Measurements from ENCODE around the gene KIF25. TPM values are rescaled to one million over a fixed set of nuclear protein-coding genes. Genes with fewer than 3 reads are reported as not detected.
A peak's percentile ranks its signal among the peaks of the same experiment; 100 is the strongest.
"Not testable (repeated sequence)": the region's sequence is repeated elsewhere in the genome, so short reads cannot be mapped to it uniquely, and the experiment has no call there.

The KIF25 gene
- total and polyA plus RNA-seq, 5 donors from 2014 or later, result not detected

GRCh38 chr6:168075787-168076202 is 78.3 kb downstream of the KIF25 start:
- H3K36me3 ChIP-seq (ENCODE audit: control insufficient read depth, insufficient read depth, low read length), result no peaks in the 10 kb centered on the region
- H3K9me3 ChIP-seq (ENCODE audit: control insufficient read depth in 2 of 2, low read length in 2 of 2), result peaks cover 0 to 2% of the 10 kb centered on the region in 2 experiments
- Mint-ChIP-seq H3K27me3 (no peaks in the 10 kb centered on the region), H3K9me3 (peaks cover 0 to 7% (median 0%) of the 10 kb centered on the region in 7 donors), H3K36me3 (no peaks in the 10 kb centered on the region), H3K27ac (no peak overlapping the region), H3K4me3 (no peak overlapping the region), H3K4me1 (no peaks in the 10 kb centered on the region)
- no peak overlapping the region for H3K4me3 ChIP-seq (ENCODE audit: low read depth, low read length)
- H3K27me3 ChIP-seq (ENCODE audit: control insufficient read depth, insufficient read depth, low read length), result no peaks in the 10 kb centered on the region
- DNase-seq, result no peak
- no peak for ATAC-seq (ENCODE audit: low read depth in 2 of 2)
- H3K27ac ChIP-seq (ENCODE audit: insufficient read depth, low read length, poor library complexity, severe bottlenecking), result no peak overlapping the region
- H3K4me1 ChIP-seq (ENCODE audit: control insufficient read depth, insufficient read depth, low read length, poor library complexity, severe bottlenecking), result no peaks in the 10 kb centered on the region

- H3K27me3 ChIP-seq (ENCODE audit: control insufficient read depth, insufficient read depth, low read length); H3K4me1 ChIP-seq (ENCODE audit: control insufficient read depth, insufficient read depth, low read length, poor library complexity, severe bottlenecking); H3K36me3 Mint-ChIP-seq; H3K36me3 ChIP-seq (ENCODE audit: control insufficient read depth, insufficient read depth, low read length); H3K4me3 ChIP-seq (ENCODE audit: low read depth, low read length); H3K4me1 Mint-ChIP-seq; ATAC-seq (ENCODE audit: low read depth in 2 of 2); DNase-seq; H3K27me3 Mint-ChIP-seq; H3K27ac Mint-ChIP-seq; H3K4me3 Mint-ChIP-seq; H3K9me3 ChIP-seq (ENCODE audit: control insufficient read depth in 2 of 2, low read length in 2 of 2); H3K9me3 Mint-ChIP-seq; H3K27ac ChIP-seq (ENCODE audit: insufficient read depth, low read length, poor library complexity, severe bottlenecking): not testable (repeated sequence)
These were observed 79.9 kb downstream of the KIF25 start for GRCh38 chr6:168077401-168077800.

GRCh38 chr6:168078175-168078942 is 80.9 kb downstream of the KIF25 start:
- H3K27me3 Mint-ChIP-seq, result no peaks in the 10 kb centered on the region
- H3K4me1 Mint-ChIP-seq, result no peaks in the 10 kb centered on the region
- Histone ChIP-seq H3K27ac (ENCODE audit: insufficient read depth, low read length, poor library complexity, severe bottlenecking) (no peak overlapping the region), H3K4me3 (ENCODE audit: low read depth, low read length) (no peak overlapping the region), H3K27me3 (ENCODE audit: control insufficient read depth, insufficient read depth, low read length) (no peaks in the 10 kb centered on the region), H3K36me3 (ENCODE audit: control insufficient read depth, insufficient read depth, low read length) (no peaks in the 10 kb centered on the region), H3K9me3 (ENCODE audit: control insufficient read depth in 2 of 2, low read length in 2 of 2) (peaks cover 0 to 2% of the 10 kb centered on the region in 2 experiments), H3K4me1 (ENCODE audit: control insufficient read depth, insufficient read depth, low read length, poor library complexity, severe bottlenecking) (no peaks in the 10 kb centered on the region)
- DNase-seq (no peak), ATAC-seq (ENCODE audit: low read depth in 2 of 2) (no peak)
- H3K36me3 Mint-ChIP-seq, result no peaks in the 10 kb centered on the region
- H3K27ac Mint-ChIP-seq, result no peak overlapping the region
- H3K9me3 Mint-ChIP-seq, result peaks cover 0 to 7% (median 0%) of the 10 kb centered on the region in 7 donors
- no peak overlapping the region for H3K4me3 Mint-ChIP-seq

- Mint-ChIP-seq H3K4me1 (no peaks in the 10 kb centered on the region), H3K36me3 (no peaks in the 10 kb centered on the region), H3K27ac (no peak within 1 kb of the TSS), H3K4me3 (no peak within 1 kb of the TSS), H3K9me3 (peaks cover 0 to 7% (median 0%) of the 10 kb centered on the region in 7 donors), H3K27me3 (no peaks in the 10 kb centered on the region)
- DNase-seq (no peak), ATAC-seq (ENCODE audit: low read depth in 2 of 2) (peak in 1 of 2 donors; percentile 8)
- H3K27ac ChIP-seq (ENCODE audit: insufficient read depth, low read length, poor library complexity, severe bottlenecking), result no peak within 1 kb of the TSS
- peaks cover 0 to 2% of the 10 kb centered on the region in 2 experiments for H3K9me3 ChIP-seq (ENCODE audit: control insufficient read depth in 2 of 2, low read length in 2 of 2)
- H3K4me3 ChIP-seq (ENCODE audit: low read depth, low read length), result no peak within 1 kb of the TSS
- H3K27me3 ChIP-seq (ENCODE audit: control insufficient read depth, insufficient read depth, low read length), result no peaks in the 10 kb centered on the region
- no peaks in the 10 kb centered on the region for H3K36me3 ChIP-seq (ENCODE audit: control insufficient read depth, insufficient read depth, low read length)
- no peaks in the 10 kb centered on the region for H3K4me1 ChIP-seq (ENCODE audit: control insufficient read depth, insufficient read depth, low read length, poor library complexity, severe bottlenecking)
These were observed 81.5 kb downstream of the KIF25 start, which contains the start of gene FRMD1 for GRCh38 chr6:168078943-168079405. Gene FRMD1 (minus strand): TSS chr6:168079212. CDS start chr6:168079094, 118 bp downstream.

- ATAC-seq (ENCODE audit: low read depth in 2 of 2), result no peak
- no peaks in the 10 kb centered on the region for H3K36me3 Mint-ChIP-seq
- DNase-seq, result no peak
- no peaks in the 10 kb centered on the region for H3K27me3 ChIP-seq (ENCODE audit: control insufficient read depth, insufficient read depth, low read length)
- no peaks in the 10 kb centered on the region for H3K9me3 ChIP-seq (ENCODE audit: control insufficient read depth in 2 of 2, low read length in 2 of 2)
- H3K9me3 Mint-ChIP-seq, result peaks cover 0 to 7% (median 0%) of the 10 kb centered on the region in 7 donors
- H3K4me3 Mint-ChIP-seq, result no peak overlapping the region
- H3K36me3 ChIP-seq (ENCODE audit: control insufficient read depth, insufficient read depth, low read length), result no peaks in the 10 kb centered on the region
- H3K27me3 Mint-ChIP-seq, result no peaks in the 10 kb centered on the region
- no peaks in the 10 kb centered on the region for H3K4me1 Mint-ChIP-seq
- no peaks in the 10 kb centered on the region for H3K4me1 ChIP-seq (ENCODE audit: control insufficient read depth, insufficient read depth, low read length, poor library complexity, severe bottlenecking)
- H3K4me3 ChIP-seq (ENCODE audit: low read depth, low read length), result no peak overlapping the region
- no peak overlapping the region for H3K27ac ChIP-seq (ENCODE audit: insufficient read depth, low read length, poor library complexity, severe bottlenecking)
- H3K27ac Mint-ChIP-seq, result no peak overlapping the region
These were observed 83.1 kb downstream of the KIF25 start for GRCh38 chr6:168080393-168081077.

- H3K27me3 ChIP-seq (ENCODE audit: control insufficient read depth, insufficient read depth, low read length), result no peaks in the 10 kb centered on the region
- no peak overlapping the region for H3K4me3 ChIP-seq (ENCODE audit: low read depth, low read length)
- no peaks in the 10 kb centered on the region for H3K36me3 Mint-ChIP-seq
- no peaks in the 10 kb centered on the region for H3K4me1 ChIP-seq (ENCODE audit: control insufficient read depth, insufficient read depth, low read length, poor library complexity, severe bottlenecking)
- no peak overlapping the region for H3K27ac Mint-ChIP-seq
- no peaks in the 10 kb centered on the region for H3K27me3 Mint-ChIP-seq
- no peaks in the 10 kb centered on the region for H3K4me1 Mint-ChIP-seq
- H3K27ac ChIP-seq (ENCODE audit: insufficient read depth, low read length, poor library complexity, severe bottlenecking), result no peak overlapping the region
- ATAC-seq (ENCODE audit: low read depth in 2 of 2) (no peak), DNase-seq (no peak)
- H3K36me3 ChIP-seq (ENCODE audit: control insufficient read depth, insufficient read depth, low read length), result no peaks in the 10 kb centered on the region
- H3K4me3 Mint-ChIP-seq, result no peak overlapping the region
- peaks cover 0 to 3% (median 0%) of the 10 kb centered on the region in 7 donors for H3K9me3 Mint-ChIP-seq
- H3K9me3 ChIP-seq (ENCODE audit: control insufficient read depth in 2 of 2, low read length in 2 of 2), result no peaks in the 10 kb centered on the region
These were observed 84.5 kb downstream of the KIF25 start for GRCh38 chr6:168081858-168082546.

GRCh38 chr6:168082860-168083513 is 85.5 kb downstream of the KIF25 start:
- ATAC-seq (ENCODE audit: low read depth in 2 of 2) (no peak), DNase-seq (no peak)
- Mint-ChIP-seq H3K27ac (no peak overlapping the region), H3K9me3 (peaks cover 0 to 3% (median 0%) of the 10 kb centered on the region in 7 donors), H3K36me3 (no peaks in the 10 kb centered on the region), H3K27me3 (no peaks in the 10 kb centered on the region), H3K4me3 (no peak overlapping the region), H3K4me1 (no peaks in the 10 kb centered on the region)
- Histone ChIP-seq H3K27ac (ENCODE audit: insufficient read depth, low read length, poor library complexity, severe bottlenecking) (no peak overlapping the region), H3K4me3 (ENCODE audit: low read depth, low read length) (no peak overlapping the region), H3K27me3 (ENCODE audit: control insufficient read depth, insufficient read depth, low read length) (no peaks in the 10 kb centered on the region), H3K9me3 (ENCODE audit: control insufficient read depth in 2 of 2, low read length in 2 of 2) (no peaks in the 10 kb centered on the region), H3K4me1 (ENCODE audit: control insufficient read depth, insufficient read depth, low read length, poor library complexity, severe bottlenecking) (no peaks in the 10 kb centered on the region), H3K36me3 (ENCODE audit: control insufficient read depth, insufficient read depth, low read length) (no peaks in the 10 kb centered on the region)
